Measurements from ENCODE around the gene SVEP1. TPM values are rescaled to one million over a fixed set of nuclear protein-coding genes. Genes with fewer than 3 reads are reported as not detected.

SVEP1 gene
- total and polyA plus RNA-seq, 8 donors: 0.43 to 64.4 (median 8.4) TPM

DNA sequence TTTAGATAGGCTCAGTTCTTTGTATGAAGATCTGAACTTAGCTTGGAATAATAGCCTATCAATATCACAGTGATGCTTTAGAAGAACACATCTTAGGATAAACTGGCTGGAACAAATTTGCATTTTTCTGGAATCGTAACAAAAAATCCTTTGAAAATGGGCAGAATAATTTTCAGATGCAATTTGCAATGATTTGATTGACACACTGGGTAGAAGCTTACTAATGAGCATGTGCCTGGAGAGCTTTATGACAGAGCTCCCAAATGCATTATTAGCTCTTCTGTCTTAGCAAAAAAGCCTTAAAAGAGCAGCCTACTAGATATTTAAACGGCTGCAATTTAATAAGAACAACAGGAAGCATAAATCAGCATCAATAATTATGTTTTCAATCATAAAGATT, 165.1 kb downstream of the SVEP1 start:
- no peak for DNase-seq
- Histone ChIP-seq H3K4me3 (no peak overlapping the region), H3K4me1 (no peaks in the 10 kb centered on the region), H3K27me3 (no peaks in the 10 kb centered on the region), H3K9me3 (no peaks in the 10 kb centered on the region), H3K27ac (no peak overlapping the region), H3K36me3 (peaks cover 0 to 15% (median 7%) of the 10 kb centered on the region in 4 donors)
- intact Hi-C loops (cut with DNase I; ENCODE audit: low total_unique reads): no loop called here
- 77 to 86% (median 84%) methylated on average over 2 of the region's 2 CpGs for WGBS, 5 donors
- TF ChIP-seq EP300 (IDR thresholded peaks at IDR 0.05): no peak
- no peak for TF ChIP-seq POLR2A (IDR thresholded peaks at IDR 0.05)
- no peak for TF ChIP-seq POLR2AphosphoS5 (IDR thresholded peaks at IDR 0.05)
- TF ChIP-seq, protein P1, sequence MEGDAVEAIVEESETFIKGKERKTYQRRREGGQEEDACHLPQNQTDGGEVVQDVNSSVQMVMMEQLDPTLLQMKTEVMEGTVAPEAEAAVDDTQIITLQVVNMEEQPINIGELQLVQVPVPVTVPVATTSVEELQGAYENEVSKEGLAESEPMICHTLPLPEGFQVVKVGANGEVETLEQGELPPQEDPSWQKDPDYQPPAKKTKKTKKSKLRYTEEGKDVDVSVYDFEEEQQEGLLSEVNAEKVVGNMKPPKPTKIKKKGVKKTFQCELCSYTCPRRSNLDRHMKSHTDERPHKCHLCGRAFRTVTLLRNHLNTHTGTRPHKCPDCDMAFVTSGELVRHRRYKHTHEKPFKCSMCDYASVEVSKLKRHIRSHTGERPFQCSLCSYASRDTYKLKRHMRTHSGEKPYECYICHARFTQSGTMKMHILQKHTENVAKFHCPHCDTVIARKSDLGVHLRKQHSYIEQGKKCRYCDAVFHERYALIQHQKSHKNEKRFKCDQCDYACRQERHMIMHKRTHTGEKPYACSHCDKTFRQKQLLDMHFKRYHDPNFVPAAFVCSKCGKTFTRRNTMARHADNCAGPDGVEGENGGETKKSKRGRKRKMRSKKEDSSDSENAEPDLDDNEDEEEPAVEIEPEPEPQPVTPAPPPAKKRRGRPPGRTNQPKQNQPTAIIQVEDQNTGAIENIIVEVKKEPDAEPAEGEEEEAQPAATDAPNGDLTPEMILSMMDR (IDR thresholded peaks at IDR 0.05): no peak

DNA sequence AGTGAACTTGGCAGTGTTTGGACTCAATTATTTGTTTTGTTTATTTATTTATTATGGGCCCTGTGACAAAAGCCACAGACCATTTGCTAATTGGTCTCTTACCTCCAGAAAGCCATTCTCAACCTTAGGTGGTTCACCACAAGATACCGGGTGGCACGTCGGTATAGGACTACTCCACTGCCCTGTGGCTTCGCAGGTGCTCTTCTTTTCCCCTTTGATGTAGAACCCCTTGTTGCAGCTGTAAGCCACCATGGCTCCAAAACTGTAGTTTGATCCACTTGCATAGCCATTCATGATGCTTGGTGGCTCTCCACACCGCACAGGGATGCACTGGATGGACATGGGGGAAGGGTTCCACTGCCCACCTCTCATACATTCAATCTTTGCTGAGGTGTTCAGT, 168.6 kb downstream of the SVEP1 start:
- intact Hi-C loops (cut with DNase I; ENCODE audit: low total_unique reads): no loop called here
- 81 to 95% (median 91%) methylated on average over 4 to 5 of the region's 5 CpGs for WGBS, 5 donors
- TF ChIP-seq POLR2AphosphoS5 (IDR thresholded peaks at IDR 0.05) (no peak), POLR2A (IDR thresholded peaks at IDR 0.05) (no peak), EP300 (IDR thresholded peaks at IDR 0.05) (no peak)
- TF ChIP-seq, protein P1 (IDR thresholded peaks at IDR 0.05): no peak

DNA sequence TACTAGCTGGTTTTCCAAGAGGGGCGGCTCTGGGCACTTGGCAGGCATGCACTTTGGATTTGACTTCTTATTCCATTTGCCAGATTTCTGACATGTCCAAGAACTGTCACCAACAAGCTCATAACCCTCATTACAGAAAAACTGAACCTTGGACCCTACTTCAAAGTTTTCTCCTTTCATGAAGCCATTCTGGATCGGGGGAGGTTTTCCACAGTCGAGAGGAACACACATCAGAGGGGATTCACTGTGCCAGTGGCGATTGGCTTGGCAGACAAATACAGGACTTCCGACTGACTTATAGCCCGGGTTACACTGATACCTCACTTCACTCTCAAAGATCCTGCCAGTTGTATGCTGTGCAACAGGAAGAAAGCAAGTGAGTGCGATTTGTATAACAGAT, 170.9 kb downstream of the SVEP1 start:
- DNase-seq: no peak
- 75 to 89% (median 82%) methylated on average over 7 of the region's 7 CpGs for WGBS, 5 donors

More for the DNA sequence above, 168.6 kb downstream of the SVEP1 start:
- Histone ChIP-seq H3K27ac (no peak overlapping the region), H3K27me3 (no peaks in the 10 kb centered on the region), H3K4me3 (no peak overlapping the region), H3K9me3 (no peaks in the 10 kb centered on the region), H3K4me1 (no peaks in the 10 kb centered on the region), H3K36me3 (peaks cover 0 to 36% (median 12%) of the 10 kb centered on the region in 4 donors)
- DNase-seq: no peak

DNA sequence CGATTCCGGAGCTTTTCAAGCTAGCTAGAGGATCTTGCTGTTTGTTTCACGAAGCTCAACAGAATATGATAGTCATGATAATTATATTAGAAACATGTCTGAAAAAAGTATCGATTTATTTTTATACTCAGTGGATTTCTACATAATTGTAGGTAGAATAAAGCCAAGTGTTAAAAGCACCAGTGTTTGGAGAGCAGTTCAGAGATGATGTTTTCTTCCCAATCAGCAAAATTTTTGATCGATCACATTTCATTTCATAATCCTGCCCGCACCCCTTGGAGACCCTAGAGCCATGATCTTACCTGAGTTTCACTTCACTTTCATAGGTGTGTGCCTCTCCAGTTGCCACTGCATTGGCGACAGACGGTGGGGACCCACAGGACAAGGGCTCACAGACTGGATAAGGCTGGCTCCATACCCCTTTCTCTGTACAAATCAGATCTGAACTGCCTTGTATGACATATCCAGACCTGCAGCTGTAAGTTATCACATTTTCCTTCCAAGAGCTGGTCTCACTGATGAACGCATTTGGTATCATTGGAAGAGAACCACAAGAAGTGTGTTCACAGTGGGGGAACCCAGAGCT, 173.6 kb downstream of the SVEP1 start:
- intact Hi-C loops (cut with DNase I; ENCODE audit: low total_unique reads): no loop called here
- no peaks in the 10 kb centered on the region for H3K4me1 ChIP-seq
- H3K36me3 ChIP-seq: peaks cover 0 to 23% (median 7%) of the 10 kb centered on the region in 4 donors
- H3K27ac ChIP-seq: no peak overlapping the region
- TF ChIP-seq, protein P1 (IDR thresholded peaks at IDR 0.05): no peak
- TF ChIP-seq POLR2AphosphoS5 (IDR thresholded peaks at IDR 0.05) (no peak), POLR2A (IDR thresholded peaks at IDR 0.05) (no peak), EP300 (IDR thresholded peaks at IDR 0.05) (no peak)
- no peaks in the 10 kb centered on the region for H3K9me3 ChIP-seq
- H3K27me3 ChIP-seq: no peaks in the 10 kb centered on the region
- H3K4me3 ChIP-seq: no peak overlapping the region
- 78 to 88% (median 80%) methylated on average over 9 of the region's 9 CpGs for WGBS, 5 donors
- DNase-seq: no peak

More for the DNA sequence above, 170.9 kb downstream of the SVEP1 start:
- TF ChIP-seq EP300 (IDR thresholded peaks at IDR 0.05) (no peak), POLR2A (IDR thresholded peaks at IDR 0.05) (no peak), POLR2AphosphoS5 (IDR thresholded peaks at IDR 0.05) (no peak)
- TF ChIP-seq, protein P1 (IDR thresholded peaks at IDR 0.05): no peak
- no peak overlapping the region for H3K27ac ChIP-seq
- H3K4me3 ChIP-seq: no peak overlapping the region
- H3K9me3 ChIP-seq: no peaks in the 10 kb centered on the region
- H3K27me3 ChIP-seq: no peaks in the 10 kb centered on the region
- H3K36me3 ChIP-seq: peaks cover 0 to 33% (median 9%) of the 10 kb centered on the region in 4 donors
- intact Hi-C loops (cut with DNase I; ENCODE audit: low total_unique reads): no loop called here
- H3K4me1 ChIP-seq: no peaks in the 10 kb centered on the region
